VCaP (cell line): ENCODE results near the gene WDR4.
"Not testable (repeated sequence)": the region's sequence is repeated elsewhere in the genome, so short reads cannot be mapped to it uniquely, and the experiment has no call there.

Source experiments
- H3K27ac ChIP-seq: fragments of 450-650 bp; 2 replicates; pipeline ENCODE4 v1.5.1; 2017
- CTCF ChIP-seq: fragments of 450-650 bp; conservative IDR thresholded peaks from 2 replicates; pipeline ENCODE4 v1.5.1; 2017; ENCODE audit warnings: mild to moderate bottlenecking, moderate library complexity

Gene WDR4

GRCh38 chr21:42892931-42893755 is 13.8 kb upstream of the WDR4 start, which contains the start of gene NDUFV3:
NDUFV3 (plus strand) TSS chr21:42893309; CDS start chr21:42893334, 25 bp downstream.
- peak within 1 kb of the TSS; percentile 97 for H3K27ac ChIP-seq
- 0 out of 2 replicates have a peak, but pooled peaks have one; percentile 8 for TF ChIP-seq CTCF

- peak overlapping the region; percentile 97 for H3K27ac ChIP-seq
- TF ChIP-seq CTCF: no peak
Measured at GRCh38 chr21:42892582-42892930, 13.2 kb upstream of the WDR4 start.

GRCh38 chr21:42887326-42887725 is 8.0 kb upstream of the WDR4 start:
- H3K27ac ChIP-seq: no peak overlapping the region
- no peak for TF ChIP-seq CTCF

GRCh38 chr21:42883921-42884320 is 4.6 kb upstream of the WDR4 start:
- H3K27ac ChIP-seq: no peak overlapping the region
- TF ChIP-seq CTCF: no peak

- TF ChIP-seq CTCF: no peak
- H3K27ac ChIP-seq: peak overlapping the region; percentile 95
Measured at GRCh38 chr21:42880352-42880751, 1.0 kb upstream of the WDR4 start.

GRCh38 chr21:42878678-42878992 is 704 bp downstream of the WDR4 start:
- TF ChIP-seq CTCF: no peak
- H3K27ac ChIP-seq: peak overlapping the region; percentile 95

GRCh38 chr21:42875811-42876210 is 3.5 kb downstream of the WDR4 start:
- H3K27ac ChIP-seq: not testable (repeated sequence)

GRCh38 chr21:42873096-42873495 is 6.2 kb downstream of the WDR4 start:
- H3K27ac ChIP-seq: no peak overlapping the region

More at GRCh38 chr21:42873096-42873495, 6.2 kb downstream of the WDR4 start:
- no peak for TF ChIP-seq CTCF
